Neural progenitor cell (in vitro differentiated cells): ENCODE data around the gene ADGRG2. TPM values are rescaled to one million over a fixed set of nuclear protein-coding genes. Genes with fewer than 3 reads are reported as not detected.
"Not testable (repeated sequence)": the region's sequence is repeated elsewhere in the genome, so short reads cannot be mapped to it uniquely, and the experiment has no call there.

Source experiments
- DNase-seq: peaks from one replicate; pipeline ENCODE4 v3.0.0-alpha.2; 2016; ENCODE audit warnings: low spot score
- H2AFZ ChIP-seq: fragments of 200-600 bp; sonication (generic); replicated peaks from 2 replicates; pipeline ENCODE4 v1.6.1; 2016; ENCODE audit warnings: antibody characterized with exemption
- H3F3A ChIP-seq: fragments of 200-600 bp; sonication (generic); 2 replicates; pipeline ENCODE4 v1.6.1; 2016; ENCODE audit warnings: antibody characterized with exemption, low read depth
- H3K27ac ChIP-seq: fragments of 200-600 bp; sonication (generic); 2 replicates; pipeline ENCODE4 v1.5.1; 2016; ENCODE audit warnings: mild to moderate bottlenecking
- H3K27me3 ChIP-seq: fragments of 200-600 bp; sonication (generic); 2 replicates; pipeline ENCODE4 v1.6.1; 2016; ENCODE audit warnings: mild to moderate bottlenecking, moderate library complexity
- H3K36me3 ChIP-seq: fragments of 200-600 bp; sonication (generic); 2 replicates; pipeline ENCODE4 v1.5.1; 2016
- H3K4me1 ChIP-seq: fragments of 200-600 bp; sonication (generic); 2 replicates; pipeline ENCODE4 v1.6.1; 2016; ENCODE audit warnings: mixed run types
- H3K4me2 ChIP-seq: fragments of 200-600 bp; sonication (generic); 2 replicates; pipeline ENCODE4 v1.6.1; 2016
- H3K4me3 ChIP-seq: fragments of 200-600 bp; sonication (generic); 2 replicates; pipeline ENCODE4 v1.5.1; 2016
- H3K79me2 ChIP-seq: fragments of 200-600 bp; sonication (generic); 2 replicates; pipeline ENCODE4 v1.6.1; 2016; ENCODE audit warnings: low read depth
- H3K9ac ChIP-seq: fragments of 200-600 bp; sonication (generic); 2 replicates; pipeline ENCODE4 v1.6.1; 2016
- H3K9me3 ChIP-seq: fragments of 200-600 bp; sonication (generic); 2 replicates; pipeline ENCODE4 v1.5.1; 2016; ENCODE audit warnings: low read depth
- H4K20me1 ChIP-seq: fragments of 200-600 bp; sonication (generic); 2 replicates; pipeline ENCODE4 v1.6.1; 2016; ENCODE audit warnings: low read depth
- H3K27ac Mint-ChIP-seq: 3 replicates; pipeline ENCODE4 v1.8.0; 2021; ENCODE audit warnings: mixed read lengths
- H3K27me3 Mint-ChIP-seq: 2 replicates; pipeline ENCODE4 v1.8.0; 2022; ENCODE audit warnings: low read depth, mild to moderate bottlenecking, inconsistent platforms, moderate library complexity, mixed read lengths; ENCODE audit not compliant: insufficient read depth
- H3K36me3 Mint-ChIP-seq: 3 replicates; pipeline ENCODE4 v1.8.0; 2021; ENCODE audit warnings: mixed read lengths
- H3K4me1 Mint-ChIP-seq: 3 replicates; pipeline ENCODE4 v1.8.0; 2021; ENCODE audit warnings: mixed read lengths
- H3K4me3 Mint-ChIP-seq: 3 replicates; pipeline ENCODE4 v1.8.0; 2021; ENCODE audit warnings: mild to moderate bottlenecking, moderate library complexity, mixed read lengths
- H3K9me3 Mint-ChIP-seq: 3 replicates; pipeline ENCODE4 v1.8.0; 2020; ENCODE audit warnings: mixed read lengths
- EZH2 ChIP-seq: fragments of 200-600 bp; sonication (generic); IDR thresholded peaks from 2 replicates; pipeline ENCODE4 v1.6.1; 2017; ENCODE audit warnings: antibody characterized with exemption, mild to moderate bottlenecking, moderate library complexity
- EZH2phosphoT487 ChIP-seq: fragments of 200-600 bp; sonication (generic); IDR thresholded peaks from 2 replicates; pipeline ENCODE4 v1.6.1; 2017; ENCODE audit warnings: antibody characterized with exemption
- total RNA-seq: library from RNA; depleted of rRNA; stranded (reverse); fragments of >200 nt; gene quantifications from 2 replicates; pipeline ENCODE4 v1.2.3, GENCODE V29; 2015; ENCODE audit warnings: low replicate concordance
- TF ChIP-seq, protein P1 (sequence below): fragments of 200-600 bp; sonication (generic); IDR thresholded peaks from 2 replicates; pipeline ENCODE4 v1.5.1; 2017; ENCODE audit warnings: antibody characterized with exemption, mild to moderate bottlenecking

ADGRG2 gene
- total RNA-seq, 1 donor from 2014 or later, result 0.80 TPM

DNA sequence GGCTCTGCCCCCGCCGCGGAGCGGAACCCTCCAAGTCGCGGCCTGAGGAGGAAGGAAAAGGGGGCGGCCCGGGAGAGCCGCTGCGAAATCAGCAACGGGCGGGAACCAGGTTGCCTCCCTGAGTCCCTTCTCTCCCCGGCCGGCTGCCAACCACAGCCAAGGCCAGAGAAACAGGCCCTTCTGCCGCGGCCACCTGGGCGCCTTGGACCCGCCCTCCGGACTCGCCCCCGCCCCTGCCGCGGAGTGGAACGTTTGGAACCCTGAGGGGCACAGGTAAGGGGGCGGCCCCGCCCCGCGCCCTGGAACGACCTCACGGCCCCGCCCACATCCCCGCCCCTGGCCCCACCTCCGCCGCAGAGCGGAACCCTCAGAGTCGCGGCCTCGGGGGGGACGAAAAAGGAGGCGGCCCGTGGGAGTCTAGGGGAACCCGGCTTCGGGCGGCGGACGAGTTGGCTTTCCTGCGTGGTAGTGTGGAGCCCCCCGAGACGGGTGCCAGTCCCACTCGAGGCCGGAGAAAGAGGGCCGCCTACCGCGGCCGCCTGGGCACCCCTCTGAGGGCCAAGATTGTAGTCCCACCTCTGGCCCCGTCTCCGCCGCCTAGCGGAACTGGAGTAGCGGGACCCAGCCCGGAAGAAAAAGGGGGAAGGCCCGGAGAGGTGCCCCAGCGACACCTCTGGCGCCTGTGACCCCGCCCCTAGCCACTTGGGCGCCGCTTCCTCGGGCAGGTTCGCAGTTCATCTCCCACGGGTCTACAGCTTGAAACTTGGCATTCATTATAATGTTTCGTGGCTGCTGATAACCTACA is 137.7 kb downstream of the ADGRG2 start:
- Histone ChIP-seq H3K9me3 (no peaks in the 10 kb centered on the region), H2AFZ (peak overlapping the region; percentile 54), H3K79me2 (peaks cover 20% of the 10 kb centered on the region), H3K4me2 (peak overlapping the region; percentile 77), H3K4me1 (no peaks in the 10 kb centered on the region), H3K27me3 (no peaks in the 10 kb centered on the region), H3K27ac (no peak overlapping the region), H3K4me3 (peak overlapping the region; percentile 77), H3K9ac (peak overlapping the region; percentile 37), H3K36me3 (no peaks in the 10 kb centered on the region), H3F3A (no peaks in the 10 kb centered on the region), H4K20me1 (peaks cover 3% of the 10 kb centered on the region)
- Mint-ChIP-seq H3K4me3 (peak overlapping the region; percentile 88), H3K27me3 (no peaks in the 10 kb centered on the region), H3K9me3 (peaks cover 2% of the 10 kb centered on the region), H3K27ac (peak overlapping the region; percentile 40), H3K36me3 (no peaks in the 10 kb centered on the region), H3K4me1 (peaks cover 4% of the 10 kb centered on the region)
- TF ChIP-seq, protein P1, sequence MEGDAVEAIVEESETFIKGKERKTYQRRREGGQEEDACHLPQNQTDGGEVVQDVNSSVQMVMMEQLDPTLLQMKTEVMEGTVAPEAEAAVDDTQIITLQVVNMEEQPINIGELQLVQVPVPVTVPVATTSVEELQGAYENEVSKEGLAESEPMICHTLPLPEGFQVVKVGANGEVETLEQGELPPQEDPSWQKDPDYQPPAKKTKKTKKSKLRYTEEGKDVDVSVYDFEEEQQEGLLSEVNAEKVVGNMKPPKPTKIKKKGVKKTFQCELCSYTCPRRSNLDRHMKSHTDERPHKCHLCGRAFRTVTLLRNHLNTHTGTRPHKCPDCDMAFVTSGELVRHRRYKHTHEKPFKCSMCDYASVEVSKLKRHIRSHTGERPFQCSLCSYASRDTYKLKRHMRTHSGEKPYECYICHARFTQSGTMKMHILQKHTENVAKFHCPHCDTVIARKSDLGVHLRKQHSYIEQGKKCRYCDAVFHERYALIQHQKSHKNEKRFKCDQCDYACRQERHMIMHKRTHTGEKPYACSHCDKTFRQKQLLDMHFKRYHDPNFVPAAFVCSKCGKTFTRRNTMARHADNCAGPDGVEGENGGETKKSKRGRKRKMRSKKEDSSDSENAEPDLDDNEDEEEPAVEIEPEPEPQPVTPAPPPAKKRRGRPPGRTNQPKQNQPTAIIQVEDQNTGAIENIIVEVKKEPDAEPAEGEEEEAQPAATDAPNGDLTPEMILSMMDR, result peak; percentile 42
- no peak for TF ChIP-seq EZH2phosphoT487
- peak; percentile 88 for DNase-seq

DNA sequence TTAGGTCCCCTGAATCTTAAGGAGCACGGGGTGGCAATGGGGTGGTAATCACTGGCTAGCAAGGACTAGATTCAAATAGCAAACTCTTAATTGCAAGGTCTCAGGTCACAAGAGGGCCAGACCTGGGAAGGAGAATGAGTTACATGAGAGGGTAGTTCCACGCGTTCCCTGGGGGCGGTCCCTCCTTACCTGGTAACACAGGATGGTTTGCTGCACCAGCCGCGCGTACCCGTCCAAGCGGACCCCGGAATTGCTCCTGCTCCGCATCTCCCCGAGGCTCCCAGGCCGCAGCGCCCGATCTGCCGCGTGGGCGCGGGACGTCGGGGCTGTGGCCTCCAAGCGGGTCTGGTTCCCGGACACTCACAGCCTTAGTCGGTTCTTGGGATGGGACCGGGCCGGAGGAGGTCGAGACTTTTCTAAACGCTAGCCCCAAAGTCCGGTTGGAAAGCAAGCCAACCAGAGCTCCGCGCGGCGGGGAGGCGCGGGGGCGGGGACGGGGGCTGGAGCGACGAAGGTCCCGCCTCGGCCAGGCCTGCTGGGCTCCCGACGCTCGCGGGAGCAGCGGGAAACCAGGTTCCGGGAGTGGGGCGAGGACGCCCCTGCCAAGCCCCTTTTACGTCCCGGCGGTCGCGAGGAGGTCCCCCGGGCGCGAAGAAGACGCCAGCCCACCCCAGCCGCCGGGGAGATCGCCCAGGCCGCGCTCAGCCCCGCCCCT is 138.4 kb downstream of the ADGRG2 start, which contains the start of gene PHKA2:
PHKA2 (minus strand) TSS at position 449 of the 715 bp plus-strand sequence; CDS start at position 267, 182 bp downstream.
- TF ChIP-seq, protein P1, result no peak
- DNase-seq, result peak; percentile 10

DNA sequence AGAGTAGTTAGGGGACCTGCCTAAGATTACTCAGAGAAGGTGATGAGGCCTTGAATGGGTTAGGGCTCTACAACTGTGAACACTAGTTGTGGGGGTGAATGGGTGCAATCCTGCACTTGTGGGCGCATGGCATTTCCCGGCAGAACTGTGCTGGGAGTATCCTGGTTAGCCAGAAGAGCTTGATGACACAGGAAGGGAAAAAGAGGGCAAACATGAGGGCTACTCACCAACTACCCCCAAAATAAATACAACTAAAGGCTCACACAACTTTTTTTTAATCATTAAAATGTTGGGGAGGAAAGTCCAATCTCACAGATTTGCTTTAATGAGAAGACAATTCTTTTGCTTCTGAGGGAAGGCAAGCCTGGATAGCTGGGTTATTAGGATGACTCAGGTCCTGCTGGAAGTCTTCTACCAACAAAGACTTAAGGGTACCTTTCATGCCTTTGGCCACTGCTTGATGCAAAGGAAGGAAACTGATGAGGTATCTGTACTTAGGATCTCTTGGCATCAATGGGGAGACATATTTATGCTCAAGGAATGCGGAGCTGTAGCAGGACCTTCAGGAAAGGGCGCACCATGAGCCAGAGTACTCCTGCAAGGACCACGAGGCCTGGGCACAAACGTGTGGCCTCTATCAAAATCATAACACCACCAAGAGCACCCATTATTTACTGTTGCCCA is 141.0 kb downstream of the ADGRG2 start:
- Histone ChIP-seq H3K27ac (no peak overlapping the region), H3K4me2 (no peak overlapping the region), H3K4me3 (no peak overlapping the region), H3K36me3 (no peaks in the 10 kb centered on the region), H4K20me1 (peaks cover 3% of the 10 kb centered on the region), H3K27me3 (no peaks in the 10 kb centered on the region), H3F3A (no peaks in the 10 kb centered on the region), H3K4me1 (no peaks in the 10 kb centered on the region), H2AFZ (no peak overlapping the region), H3K9ac (no peak overlapping the region), H3K79me2 (peaks cover 25% of the 10 kb centered on the region), H3K9me3 (no peaks in the 10 kb centered on the region)
- Mint-ChIP-seq H3K36me3 (no peaks in the 10 kb centered on the region), H3K27ac (no peak overlapping the region), H3K9me3 (peaks cover 4% of the 10 kb centered on the region), H3K4me1 (peaks cover 4% of the 10 kb centered on the region), H3K4me3 (no peak overlapping the region), H3K27me3 (no peaks in the 10 kb centered on the region)
- no peak for TF ChIP-seq EZH2phosphoT487
- TF ChIP-seq, protein P1, result no peak
- TF ChIP-seq EZH2, result no peak
- DNase-seq, result no peak

More for the DNA sequence above, 138.4 kb downstream of the ADGRG2 start, which contains the start of gene PHKA2:
- Mint-ChIP-seq H3K4me3 (peak within 1 kb of the TSS; percentile 88), H3K27ac (no peak within 1 kb of the TSS), H3K27me3 (no peaks in the 10 kb centered on the region), H3K9me3 (peaks cover 2% of the 10 kb centered on the region), H3K4me1 (peaks cover 4% of the 10 kb centered on the region), H3K36me3 (no peaks in the 10 kb centered on the region)
- Histone ChIP-seq H3K4me3 (peak within 1 kb of the TSS; percentile 77), H3K79me2 (peaks cover 20% of the 10 kb centered on the region), H3K4me1 (no peaks in the 10 kb centered on the region), H3K27me3 (no peaks in the 10 kb centered on the region), H3K9ac (peak within 1 kb of the TSS; percentile 37), H3K9me3 (no peaks in the 10 kb centered on the region), H3K36me3 (no peaks in the 10 kb centered on the region), H3K4me2 (peak within 1 kb of the TSS; percentile 77), H2AFZ (peak within 1 kb of the TSS; percentile 54), H3F3A (no peaks in the 10 kb centered on the region), H4K20me1 (peaks cover 3% of the 10 kb centered on the region), H3K27ac (no peak within 1 kb of the TSS)

DNA sequence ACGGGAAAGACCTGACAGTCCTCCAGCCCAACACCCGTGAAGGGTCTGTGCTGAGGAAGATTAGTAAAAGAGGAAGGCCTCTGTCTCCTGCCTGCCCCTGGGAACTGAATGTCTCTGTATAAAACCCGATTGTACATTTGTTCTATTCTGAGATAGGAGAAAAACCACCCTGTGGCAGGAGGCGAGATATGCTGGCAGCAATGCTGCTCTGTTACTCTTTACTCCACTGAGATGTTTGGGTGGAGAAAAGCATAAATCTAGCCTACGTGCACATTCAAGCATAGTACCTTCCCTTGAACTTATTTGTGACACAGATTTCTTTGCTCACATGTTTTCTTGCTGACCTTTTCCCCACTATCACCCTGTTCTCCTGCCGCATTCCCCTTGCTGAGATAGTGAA is 142.0 kb downstream of the ADGRG2 start:
- H3K36me3 Mint-ChIP-seq, H3F3A ChIP-seq, H3K4me3 ChIP-seq, H3K27ac Mint-ChIP-seq, H3K4me1 ChIP-seq, DNase-seq, H3K27me3 ChIP-seq, H3K27me3 Mint-ChIP-seq, H3K4me2 ChIP-seq, H3K4me3 Mint-ChIP-seq, H3K9me3 ChIP-seq, H3K4me1 Mint-ChIP-seq, H4K20me1 ChIP-seq, H3K9me3 Mint-ChIP-seq, H3K9ac ChIP-seq, H3K36me3 ChIP-seq, H2AFZ ChIP-seq, H3K27ac ChIP-seq: not testable (repeated sequence)
- H3K79me2 ChIP-seq, result peaks cover 25% of the 10 kb centered on the region
